Epithelial cell of proximal tubule (primary cell): ENCODE data around the gene TLE5. TPM values are rescaled to one million over a fixed set of nuclear protein-coding genes. Genes with fewer than 3 reads are reported as not detected.
A peak's percentile ranks its signal among the peaks of the same experiment; 100 is the strongest.
"Not testable (repeated sequence)": the region's sequence is repeated elsewhere in the genome, so short reads cannot be mapped to it uniquely, and the experiment has no call there.

ENCODE experiments used
- DNase-seq: peaks from one replicate; pipeline ENCODE4 v3.0.0-alpha.2; 2011; ENCODE audit warnings: low read depth
- H3K4me3 ChIP-seq: 2 replicates; pipeline ENCODE4 v1.5.1; 2011; ENCODE audit warnings: low read depth, mild to moderate bottlenecking, low read length
- total RNA-seq: library from RNA; depleted of rRNA; stranded (reverse); fragments of >200 nt; gene quantifications from 2 replicates; pipeline ENCODE4 v1.2.3, GENCODE V29; 2015
- TF ChIP-seq, protein P1 (sequence below): conservative IDR thresholded peaks from 2 replicates; pipeline ENCODE4 v1.5.1; 2012; ENCODE audit warnings: low read depth, mild to moderate bottlenecking, low read length

TLE5 gene
- total RNA-seq, 1 donor from 2014 or later: 238 TPM

DNA sequence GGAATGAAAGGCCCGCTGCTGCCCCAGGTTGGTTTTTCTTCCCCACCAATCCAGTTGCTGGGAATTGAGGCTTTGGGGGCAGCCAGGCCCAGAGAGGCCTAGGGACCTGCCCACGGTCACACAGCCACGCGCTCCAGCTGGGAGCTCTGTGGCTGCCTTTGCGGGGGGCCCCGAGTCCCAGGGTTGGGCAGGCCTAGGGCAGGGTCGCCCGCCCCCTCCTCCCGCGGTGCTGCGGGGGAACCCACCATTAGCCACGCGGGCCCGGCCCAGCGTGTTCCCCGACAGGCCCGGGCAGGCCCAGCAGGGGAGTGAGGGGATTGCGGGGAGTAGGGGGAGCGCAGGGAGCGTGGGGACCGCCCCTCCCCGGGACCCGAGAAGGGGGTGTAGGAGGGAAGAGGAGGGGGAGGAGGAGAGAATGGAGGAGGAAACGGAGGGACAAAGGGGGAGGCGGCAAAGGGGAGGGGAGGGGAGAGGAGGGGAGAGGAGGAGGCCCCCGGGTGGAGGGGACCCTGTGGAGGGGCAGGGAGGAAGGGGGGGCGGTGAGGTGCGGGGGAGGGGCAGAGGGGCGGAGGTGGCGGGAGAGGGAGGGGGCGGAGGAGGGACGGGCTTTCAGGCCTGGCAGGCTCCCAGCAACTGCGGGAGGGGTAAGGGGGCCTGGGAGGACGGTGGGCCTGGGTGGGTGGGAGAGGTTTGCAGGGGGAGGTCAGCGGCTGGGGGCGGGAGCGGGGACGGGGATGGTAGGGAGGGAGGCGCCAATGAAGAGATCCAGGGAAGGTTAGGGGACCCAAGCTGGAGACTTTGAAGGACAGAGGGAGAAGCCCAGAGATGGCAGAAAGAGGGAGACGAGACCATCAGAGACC is 20.3 kb downstream of the TLE5 start:
- TF ChIP-seq, protein P1, sequence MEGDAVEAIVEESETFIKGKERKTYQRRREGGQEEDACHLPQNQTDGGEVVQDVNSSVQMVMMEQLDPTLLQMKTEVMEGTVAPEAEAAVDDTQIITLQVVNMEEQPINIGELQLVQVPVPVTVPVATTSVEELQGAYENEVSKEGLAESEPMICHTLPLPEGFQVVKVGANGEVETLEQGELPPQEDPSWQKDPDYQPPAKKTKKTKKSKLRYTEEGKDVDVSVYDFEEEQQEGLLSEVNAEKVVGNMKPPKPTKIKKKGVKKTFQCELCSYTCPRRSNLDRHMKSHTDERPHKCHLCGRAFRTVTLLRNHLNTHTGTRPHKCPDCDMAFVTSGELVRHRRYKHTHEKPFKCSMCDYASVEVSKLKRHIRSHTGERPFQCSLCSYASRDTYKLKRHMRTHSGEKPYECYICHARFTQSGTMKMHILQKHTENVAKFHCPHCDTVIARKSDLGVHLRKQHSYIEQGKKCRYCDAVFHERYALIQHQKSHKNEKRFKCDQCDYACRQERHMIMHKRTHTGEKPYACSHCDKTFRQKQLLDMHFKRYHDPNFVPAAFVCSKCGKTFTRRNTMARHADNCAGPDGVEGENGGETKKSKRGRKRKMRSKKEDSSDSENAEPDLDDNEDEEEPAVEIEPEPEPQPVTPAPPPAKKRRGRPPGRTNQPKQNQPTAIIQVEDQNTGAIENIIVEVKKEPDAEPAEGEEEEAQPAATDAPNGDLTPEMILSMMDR: no peak
- DNase-seq: no peak
- no peak overlapping the region for H3K4me3 ChIP-seq

DNA sequence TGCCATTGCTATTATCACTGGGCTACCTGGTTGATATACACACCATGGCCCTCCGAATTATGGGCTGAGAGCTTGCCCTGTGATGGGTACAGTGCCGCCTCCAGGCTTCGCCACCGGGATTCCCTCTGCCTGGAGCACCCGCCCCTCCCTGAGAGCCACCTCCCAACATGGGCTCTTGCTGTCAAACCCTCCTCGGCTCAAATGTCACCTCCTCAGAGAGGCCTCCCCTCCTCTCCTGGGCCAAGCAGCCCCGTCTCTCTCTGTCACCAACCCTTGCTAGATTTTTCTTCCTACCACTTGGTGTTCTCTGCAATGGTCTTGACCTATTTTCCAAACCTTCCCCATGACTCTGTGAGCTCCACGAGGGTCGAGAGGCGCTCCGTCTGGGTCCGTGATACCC is 21.0 kb downstream of the TLE5 start:
- TF ChIP-seq, protein P1: no peak
- DNase-seq: no peak
- H3K4me3 ChIP-seq: no peak overlapping the region

DNA sequence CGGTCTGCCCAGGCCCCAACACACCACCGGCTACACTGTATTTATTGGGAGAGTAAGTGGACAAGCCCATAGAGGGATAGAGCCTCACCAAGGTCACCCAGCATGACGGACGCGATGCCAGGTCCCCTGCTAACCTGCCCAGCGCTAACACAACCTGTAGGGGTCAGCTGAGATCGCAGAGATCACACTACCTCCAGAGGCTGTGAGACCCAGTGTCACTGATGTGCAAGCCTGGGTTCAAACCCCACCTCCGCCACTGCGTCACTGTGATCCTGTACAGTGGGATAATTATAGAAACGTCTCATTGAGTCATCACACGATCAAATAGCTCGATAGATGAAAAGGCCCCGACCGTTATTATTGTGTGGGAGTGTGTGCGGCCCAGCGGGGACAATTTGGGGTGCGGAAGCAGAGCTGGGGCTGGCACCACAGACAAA is 22.6 kb downstream of the TLE5 start:
- no peak overlapping the region for H3K4me3 ChIP-seq
- DNase-seq: no peak
- TF ChIP-seq, protein P1: no peak

DNA sequence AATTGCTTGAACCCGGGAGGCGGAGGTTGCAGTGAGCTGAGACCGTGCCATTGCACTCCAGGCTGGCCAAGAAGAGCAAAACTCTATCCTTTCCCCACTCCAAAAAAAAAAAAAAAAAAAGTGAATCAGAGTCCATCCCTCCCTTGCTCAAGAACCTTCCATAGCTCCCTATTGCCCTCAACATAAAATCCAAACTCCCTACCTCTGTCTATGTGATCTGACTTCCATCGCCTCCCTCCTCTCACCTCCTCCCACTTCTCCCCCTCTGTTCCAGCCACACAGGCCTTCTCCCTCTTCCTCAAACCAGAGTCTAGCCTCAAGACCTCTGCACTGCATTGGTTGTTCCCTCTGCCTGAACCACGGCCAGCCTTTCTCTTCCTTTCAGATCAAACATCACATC is 23.2 kb downstream of the TLE5 start:
- TF ChIP-seq, protein P1: no peak
- no peak for DNase-seq
- H3K4me3 ChIP-seq: no peak overlapping the region

DNA sequence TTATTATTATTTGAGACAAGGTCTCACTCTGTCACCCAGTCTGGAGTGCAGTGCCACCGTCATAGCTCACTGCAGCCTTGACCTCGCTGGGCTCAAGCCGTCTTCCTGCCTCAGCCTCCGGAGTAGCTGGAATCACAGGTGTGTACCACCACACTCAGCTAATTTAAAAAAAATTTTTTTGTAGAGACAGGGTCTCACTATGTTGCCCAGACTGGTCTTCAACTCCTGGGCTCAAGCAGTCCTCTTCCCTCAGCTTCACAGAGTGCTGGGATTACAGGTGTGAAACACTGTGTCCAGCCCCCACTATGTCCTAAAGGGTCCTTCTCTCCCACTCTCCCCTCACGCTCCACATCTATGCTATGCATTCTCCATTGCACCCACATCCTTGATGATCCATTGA is 24.1 kb downstream of the TLE5 start:
- DNase-seq: no peak
- H3K4me3 ChIP-seq: no peak overlapping the region
- TF ChIP-seq, protein P1: no peak

DNA sequence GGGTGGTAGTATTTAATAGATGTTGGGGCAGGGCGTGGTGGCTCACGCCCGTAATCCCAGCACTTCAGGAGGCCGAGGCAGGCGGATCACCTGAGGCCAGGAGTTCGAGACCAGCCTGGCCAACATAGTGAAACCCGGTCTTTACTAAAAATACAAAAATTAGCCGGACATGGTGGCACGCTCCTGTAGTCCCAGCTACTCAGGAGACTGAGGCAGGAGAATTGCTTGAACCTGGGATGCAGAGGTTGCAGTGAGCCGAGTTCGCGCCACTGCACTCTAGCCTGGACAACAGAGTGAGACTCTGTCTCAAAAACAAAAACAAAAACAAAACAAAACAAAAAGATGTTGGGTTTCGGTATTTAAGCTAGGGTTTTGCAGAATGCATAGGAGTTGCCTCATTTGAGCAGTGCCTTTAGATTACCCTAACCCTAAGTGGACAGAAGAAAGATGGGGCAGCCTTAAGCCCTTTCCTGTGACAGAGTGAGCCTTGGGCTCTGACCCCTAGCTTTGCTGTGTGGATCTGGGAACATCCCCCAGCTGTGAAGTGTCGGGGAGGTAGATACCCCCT is 25.2 kb downstream of the TLE5 start:
- DNase-seq, H3K4me3 ChIP-seq: not testable (repeated sequence)

DNA sequence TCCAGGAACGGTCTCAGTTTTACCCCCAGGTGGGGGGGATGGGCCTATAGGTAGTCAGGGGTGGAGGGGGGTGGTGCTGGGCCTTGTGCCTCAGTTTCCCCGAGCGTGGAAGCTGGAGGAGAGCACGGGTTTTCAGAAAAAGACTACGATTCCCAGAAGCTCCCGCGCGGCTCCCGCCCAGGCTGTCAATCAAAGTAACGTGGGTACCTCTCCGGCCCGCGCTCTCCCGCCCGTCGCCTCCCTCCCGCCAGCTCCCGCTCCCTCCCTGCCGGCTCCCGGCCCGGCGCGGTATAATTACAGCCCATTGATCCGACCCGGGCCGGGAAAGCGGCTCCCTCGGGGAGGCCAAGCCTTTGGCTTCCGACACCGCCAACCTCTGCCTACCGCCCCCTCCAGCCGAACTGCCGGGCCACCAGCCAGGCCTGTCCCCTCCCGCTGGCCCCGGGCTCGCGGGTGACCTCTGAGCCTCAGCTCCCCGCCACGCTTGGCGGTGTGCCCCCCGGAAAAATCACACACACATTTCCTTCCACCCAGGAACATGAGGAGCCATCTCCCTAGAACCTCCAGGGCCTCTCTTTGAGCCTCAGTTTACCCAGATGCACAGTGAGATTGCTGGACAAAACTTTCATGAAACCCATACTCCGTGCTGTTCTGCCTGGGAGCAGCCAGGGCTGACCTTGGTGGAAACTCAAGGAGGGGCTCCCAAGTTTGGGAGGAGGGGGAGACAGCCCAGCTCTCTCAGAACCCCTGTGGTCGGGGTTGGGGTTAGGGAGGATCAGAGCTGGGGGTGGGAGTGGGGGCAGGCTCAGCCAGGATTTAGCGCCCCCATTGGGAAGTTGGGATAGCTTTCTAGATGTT is 25.9 kb downstream of the TLE5 start:
- TF ChIP-seq, protein P1: peak; percentile 19
- peak overlapping the region; percentile 57 for H3K4me3 ChIP-seq
- DNase-seq: peak; percentile 26
